ENCODE results near the gene CHRDL2. TPM values are rescaled to one million over a fixed set of nuclear protein-coding genes. Genes with fewer than 3 reads are reported as not detected.
"Not testable (repeated sequence)": the region's sequence is repeated elsewhere in the genome, so short reads cannot be mapped to it uniquely, and the experiment has no call there.

Gene CHRDL2
- polyA plus RNA-seq, 1 donor = 0.22 TPM

DNA sequence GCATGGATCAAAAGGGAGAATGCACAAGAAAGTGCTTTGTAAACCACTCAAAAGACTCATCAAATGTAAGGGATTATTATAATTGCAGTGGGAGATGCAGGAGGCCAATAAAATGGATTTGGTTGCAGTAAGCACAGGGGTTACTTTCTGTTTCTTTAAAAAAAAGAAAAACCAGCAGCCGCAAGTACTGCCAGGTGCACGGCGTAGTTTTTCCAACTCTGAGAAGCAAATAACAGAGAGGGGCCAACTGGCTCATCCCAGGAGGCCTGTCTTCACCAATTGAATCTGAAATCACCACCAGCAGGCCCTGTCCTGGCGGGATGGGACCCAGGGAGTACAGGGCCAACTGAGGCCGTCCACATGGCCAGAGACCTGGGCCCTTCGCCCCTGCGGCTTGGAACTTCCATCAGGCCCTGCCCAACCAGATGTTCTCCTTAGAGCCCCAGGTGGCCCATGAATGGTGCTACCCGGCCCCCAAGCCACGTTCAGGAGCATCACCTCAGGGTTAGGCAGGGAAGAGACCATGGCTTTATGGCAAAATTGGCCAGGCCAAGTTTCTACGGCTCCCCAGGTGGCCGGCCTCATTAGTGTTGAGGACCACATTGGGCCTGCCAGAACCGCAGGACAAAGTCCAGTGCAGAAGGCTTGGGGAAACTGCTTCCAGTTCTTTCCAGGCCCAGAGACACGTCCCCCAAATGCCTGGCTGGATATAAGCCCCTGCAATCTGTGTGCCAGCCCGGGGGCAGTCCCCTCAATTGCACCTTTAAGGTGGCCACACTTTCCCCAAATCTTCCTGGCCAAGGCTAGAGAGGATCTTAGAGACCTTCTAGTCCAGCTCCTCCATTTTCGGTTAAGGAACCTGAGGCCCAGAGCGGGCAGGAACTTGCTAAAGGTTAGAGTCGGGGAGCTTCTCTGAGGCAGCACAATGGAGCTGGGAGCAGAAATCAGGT, 61.7 kb downstream of the CHRDL2 start:
- no peak for DNase-seq

DNA sequence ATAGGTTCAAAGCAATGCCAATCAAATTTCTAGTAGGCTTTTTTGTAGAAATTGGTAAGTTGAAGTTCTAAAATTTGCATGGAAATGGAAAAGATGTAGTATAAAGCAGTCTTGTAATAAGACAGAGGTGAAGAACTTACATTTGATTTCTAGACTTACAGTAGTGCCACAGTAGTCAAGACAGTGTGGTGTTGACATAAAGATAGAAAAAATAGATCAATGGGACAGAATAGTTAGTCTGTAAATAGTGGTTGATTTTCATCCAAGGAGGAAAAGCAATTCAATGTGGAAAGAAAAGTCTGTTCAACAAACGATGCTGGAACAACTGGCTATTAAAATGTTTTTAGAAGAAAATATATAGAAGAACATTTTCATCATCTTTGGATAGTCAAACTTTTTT, 67.9 kb downstream of the CHRDL2 start:
- DNase-seq = no peak

DNA sequence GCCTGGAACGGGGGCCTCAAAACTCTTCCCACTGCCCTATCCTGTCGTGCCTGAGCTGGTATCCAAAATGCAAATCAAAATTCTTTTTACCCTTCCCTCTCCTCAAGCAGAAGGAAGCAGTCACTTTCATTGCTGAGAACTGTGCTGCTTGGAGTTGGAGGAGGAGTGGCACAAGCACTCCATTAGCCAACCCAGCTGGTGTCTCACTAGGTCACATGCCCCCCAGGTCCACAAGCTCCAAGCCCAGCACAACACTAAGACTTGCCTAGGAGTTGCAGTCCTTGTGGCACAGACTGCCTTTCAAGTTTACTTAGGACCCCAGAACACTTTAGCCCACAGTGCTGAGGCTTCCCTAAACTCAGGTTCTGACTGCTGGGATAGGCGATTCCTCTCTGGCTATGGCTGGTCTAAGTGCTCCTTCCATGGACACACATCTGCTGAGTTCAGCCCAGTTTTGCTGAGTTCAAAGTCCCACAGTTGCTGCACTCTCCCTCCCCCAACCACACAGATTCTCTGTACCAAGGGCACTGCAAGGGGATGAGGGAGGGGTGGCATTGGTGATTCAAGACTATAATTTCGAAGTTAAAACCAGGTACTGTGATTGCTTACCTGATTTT, 68.6 kb downstream of the CHRDL2 start:
- DNase-seq = no peak

DNA sequence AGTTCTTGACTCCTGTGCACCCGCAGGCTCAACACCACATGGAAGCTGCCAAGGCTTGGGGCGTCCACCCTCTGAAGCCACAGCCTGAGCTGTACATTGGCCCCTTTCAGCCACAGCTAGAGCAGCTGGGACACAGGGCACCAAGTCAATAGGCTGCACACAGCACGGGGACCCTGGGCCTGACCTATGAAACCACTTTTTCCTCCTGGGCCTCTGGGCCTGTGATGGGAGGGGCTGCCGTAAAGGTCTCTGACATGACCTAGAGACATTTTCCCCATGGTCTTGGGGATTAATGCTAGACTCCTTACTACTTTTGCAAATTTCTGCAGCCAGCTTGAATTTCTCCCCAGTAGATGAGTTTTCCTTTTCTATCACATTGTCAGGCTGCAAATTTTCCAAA, 72.1 kb downstream of the CHRDL2 start:
- not testable (repeated sequence) for DNase-seq

DNA sequence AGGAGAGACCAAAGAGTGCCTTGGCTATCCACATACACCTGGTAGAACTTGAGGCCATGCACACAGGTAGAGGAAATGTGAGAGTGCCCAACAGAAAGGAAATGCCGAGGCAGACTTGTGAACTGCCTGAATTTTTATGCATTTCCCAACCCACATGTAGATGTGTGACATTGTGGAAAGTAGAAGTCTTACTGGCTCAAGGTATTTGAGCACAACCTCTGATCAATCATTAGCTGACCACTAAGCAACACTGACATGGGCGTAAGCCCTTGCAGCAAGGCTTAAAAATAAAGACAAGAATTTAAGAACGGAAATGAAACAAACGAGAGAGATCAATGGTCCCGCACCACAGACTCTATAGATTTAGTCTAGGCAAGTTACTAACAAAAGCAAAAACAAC, 76.2 kb downstream of the CHRDL2 start:
- DNase-seq = no peak

DNA sequence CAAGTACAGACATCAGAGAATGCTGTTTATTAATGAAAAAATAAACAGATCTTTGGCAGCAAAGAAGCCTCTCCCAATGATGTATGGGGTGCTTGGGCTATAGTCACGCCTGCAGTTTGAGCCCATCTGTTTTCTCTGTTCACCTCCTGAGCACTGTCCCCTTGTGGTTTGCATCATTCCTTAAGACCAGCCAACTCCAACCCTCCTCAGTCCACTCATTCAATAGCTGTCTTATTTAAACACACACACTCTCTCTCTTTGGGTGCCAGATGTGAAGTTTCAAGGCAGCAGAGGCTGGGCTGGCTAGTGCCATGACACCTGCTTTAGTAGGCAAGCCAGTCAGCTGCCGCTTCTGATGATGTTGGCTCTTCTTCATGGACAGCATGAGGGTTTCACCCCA, 80.7 kb downstream of the CHRDL2 start:
- no peak for DNase-seq

DNA sequence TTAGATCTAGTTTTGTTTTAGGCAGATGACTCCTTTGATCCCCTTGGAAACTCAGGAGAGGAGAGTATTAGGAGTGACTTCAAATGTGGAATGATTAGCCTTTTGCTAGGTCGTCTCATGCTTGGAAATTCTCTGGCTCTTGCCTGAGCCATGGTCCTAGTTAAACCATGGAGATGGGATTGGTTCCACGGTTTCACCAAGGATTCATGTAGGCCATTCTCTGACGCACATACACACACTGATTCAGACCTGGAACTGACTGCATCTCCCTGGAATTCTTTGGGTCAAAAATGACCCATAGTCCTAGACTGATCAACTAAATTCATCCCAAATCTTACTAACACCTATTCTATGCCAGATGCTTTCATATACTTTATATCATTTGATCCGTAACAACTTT, 82.3 kb downstream of the CHRDL2 start:
- DNase-seq = no peak

DNA sequence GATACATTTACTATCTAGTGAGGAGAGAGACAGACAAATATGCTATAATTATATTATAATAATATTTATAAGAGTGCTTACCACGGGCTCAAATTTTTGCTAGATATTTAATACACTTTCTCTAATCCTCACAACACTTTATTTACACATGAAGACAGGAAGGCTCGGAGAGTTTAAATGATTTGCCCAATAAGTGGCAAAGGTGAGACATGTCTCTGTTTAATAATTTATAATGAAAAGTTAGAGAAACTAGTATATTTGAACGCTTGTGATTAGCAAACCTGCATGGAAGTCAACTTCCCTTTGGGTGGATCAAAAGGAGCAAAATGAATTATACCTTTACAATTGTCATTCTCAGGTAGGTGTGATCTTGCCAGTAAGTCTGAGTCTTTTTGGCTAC, 83.4 kb downstream of the CHRDL2 start:
- DNase-seq = no peak

DNA sequence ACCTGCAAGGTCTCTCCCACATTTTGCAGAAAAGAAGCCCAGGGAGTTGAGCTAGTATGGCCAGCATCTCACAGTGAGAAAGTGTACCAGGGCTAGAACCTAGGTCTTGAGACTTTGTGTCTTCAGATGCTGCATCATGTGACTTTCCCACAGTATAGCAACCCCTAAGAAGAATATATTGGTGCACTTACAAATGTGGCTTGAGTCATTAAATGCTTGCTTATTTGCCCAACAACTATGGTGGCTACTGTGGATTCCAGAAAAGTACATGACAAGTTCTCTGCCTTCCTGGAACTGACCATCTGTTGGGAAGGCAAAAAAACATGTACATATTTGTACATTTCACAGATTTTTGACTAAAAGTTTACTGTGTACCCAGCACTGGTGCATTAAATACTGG, 83.8 kb downstream of the CHRDL2 start:
- DNase-seq = no peak

DNA sequence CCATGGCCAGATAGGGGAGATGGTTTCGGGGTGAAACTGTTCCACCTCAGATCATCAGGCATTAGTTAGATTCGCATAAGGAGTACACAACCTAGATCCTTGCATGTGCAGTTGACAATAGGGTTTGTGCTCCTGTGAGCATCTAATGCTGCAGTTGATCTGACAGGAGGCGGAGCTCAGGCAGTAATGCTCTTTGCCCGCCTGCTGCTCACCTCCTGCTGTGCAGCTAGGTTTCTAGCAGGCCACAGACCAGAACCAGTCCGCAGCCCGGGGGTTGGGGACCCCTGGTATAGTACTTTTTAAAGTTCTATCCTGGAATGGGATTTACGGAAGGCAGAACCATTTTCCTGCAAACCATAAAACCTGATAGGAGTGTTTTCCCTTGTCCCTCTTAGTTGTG, 84.3 kb downstream of the CHRDL2 start:
- no peak for DNase-seq

Other genes starting within 250 kb of the CHRDL2 start
- 12.3 TPM for gene LIPT2, start 237.7 kb downstream of the CHRDL2 start, polyA plus RNA-seq (ENCODE audit: insufficient read length)
- gene POLD3, start 138.8 kb downstream of the CHRDL2 start, polyA plus RNA-seq (ENCODE audit: insufficient read length) = 44.3 TPM
- gene RNF169, start 17.4 kb upstream of the CHRDL2 start, polyA plus RNA-seq (ENCODE audit: insufficient read length) = 21.4 TPM
- gene XRRA1, start 217.7 kb upstream of the CHRDL2 start, polyA plus RNA-seq (ENCODE audit: insufficient read length) = 16.2 TPM
- gene SPCS2, start 217.8 kb upstream of the CHRDL2 start, polyA plus RNA-seq (ENCODE audit: insufficient read length) = 192 TPM